Spinal cord (tissue), 10 donors: ENCODE data around the gene SHISA8. TPM values are rescaled to one million over a fixed set of nuclear protein-coding genes. Genes with fewer than 3 reads are reported as not detected.
"Not testable (repeated sequence)": the region's sequence is repeated elsewhere in the genome, so short reads cannot be mapped to it uniquely, and the experiment has no call there.

Source experiments
- DNase-seq, 6 donors: peaks; one replicate each; pipeline versions ENCODE4 v3.0.0 to v3.0.0-alpha.2; 2013 to 2015; ENCODE audit warnings: low spot score in 6 of 6, low read depth in 4 of 6
- H3K27ac ChIP-seq: one replicate; pipeline ENCODE4 v1.5.1; 2013; ENCODE audit warnings: low read depth, low read length, control low read depth
- H3K27me3 ChIP-seq: one replicate; pipeline ENCODE4 v1.6.1; 2013; ENCODE audit warnings: low read length; ENCODE audit not compliant: control insufficient read depth, insufficient read depth
- H3K36me3 ChIP-seq: one replicate; pipeline ENCODE4 v1.6.1; 2013; ENCODE audit warnings: low read length; ENCODE audit not compliant: control insufficient read depth, insufficient read depth
- H3K4me1 ChIP-seq: one replicate; pipeline ENCODE4 v1.6.1; 2013; ENCODE audit warnings: low read length; ENCODE audit not compliant: control insufficient read depth, insufficient read depth
- H3K4me3 ChIP-seq: one replicate; pipeline ENCODE4 v1.5.1; 2013; ENCODE audit warnings: low read depth, low read length, control low read depth
- H3K9me3 ChIP-seq: one replicate; pipeline ENCODE4 v1.6.1; 2013; ENCODE audit warnings: low read length; ENCODE audit not compliant: control insufficient read depth, insufficient read depth
- WGBS: methylation state at CpG from one replicate; pipeline ENCODE4 v1.1.5; 2013; ENCODE audit warnings: missing lambda C conversion rate; ENCODE audit not compliant: insufficient coverage; 5-methylcytosine and 5-hydroxymethylcytosine counted together
- long read RNA-seq, 4 donors: transcript quantifications; one replicate each; lab custom pipeline, GENCODE V29; 2026
- polyA plus RNA-seq, 2 donors: library from polyadenylated mRNA; unstranded; fragments of 120-200 nt; gene quantifications; one replicate each; pipeline ENCODE4 v1.2.1, GENCODE V29; 2013; ENCODE audit not compliant: insufficient read length in 2 of 2
- total RNA-seq, 2 donors: library from RNA; depleted of rRNA in 1 of 2; stranded (reverse); fragments of 120-200 nt in 1 of 2; fragments of >200 nt in 1 of 2; gene quantifications; one replicate each; pipeline versions ENCODE4 v1.2.3 to v1.2.4, GENCODE V29; 2013 to 2014
- donor health status: healthy.

SHISA8 gene
- total RNA-seq (under 1 TPM; 0.40 to 0.61 TPM), polyA plus RNA-seq (1 to 10 TPM; 3.0 to 5.2 TPM)
- long read RNA-seq, donor 1, result 0 reads
- long read RNA-seq, donor 2, result 0 reads
- long read RNA-seq, donor 3, result 0 reads
- long read RNA-seq, donor 4, result 0 reads

GRCh38 chr22:41915035-41915785 lies at the start of gene SHISA8:
Gene SHISA8 (minus strand): TSS chr22:41915074. CDS start chr22:41914667, 407 bp downstream.
- Histone ChIP-seq H3K4me3 (no peak within 1 kb of the TSS), H3K27me3 (peaks cover 90% of the 10 kb centered on the region), H3K36me3 (peaks cover 2% of the 10 kb centered on the region), H3K9me3 (no peaks in the 10 kb centered on the region), H3K4me1 (peaks cover 48% of the 10 kb centered on the region), H3K27ac (no peak within 1 kb of the TSS)
- peak in 2 of 6 donors; percentile 68 to 75 for DNase-seq
- WGBS, result 3% methylated on average over 53 of the region's 63 CpGs

GRCh38 chr22:41964112-41964491 lies 49.2 kb upstream of the SHISA8 start:
- H3K36me3 ChIP-seq, result no peaks in the 10 kb centered on the region
- H3K27me3 ChIP-seq, result no peaks in the 10 kb centered on the region
- no peak overlapping the region for H3K4me3 ChIP-seq
- H3K27ac ChIP-seq, result peak overlapping the region; percentile 89
- H3K4me1 ChIP-seq, result peaks cover 88% of the 10 kb centered on the region
- no peaks in the 10 kb centered on the region for H3K9me3 ChIP-seq
- WGBS, result 41% methylated on average over 4 of the region's 5 CpGs
- no peak for DNase-seq

GRCh38 chr22:41963453-41964111 lies 48.7 kb upstream of the SHISA8 start:
- Histone ChIP-seq H3K9me3 (no peaks in the 10 kb centered on the region), H3K4me3 (no peak overlapping the region), H3K27ac (peak overlapping the region; percentile 89), H3K36me3 (no peaks in the 10 kb centered on the region), H3K4me1 (peaks cover 88% of the 10 kb centered on the region), H3K27me3 (no peaks in the 10 kb centered on the region)
- 70% methylated on average over 5 of the region's 9 CpGs for WGBS
- peak in 4 of 6 donors; percentile 81 to 95 (median 88) for DNase-seq

GRCh38 chr22:41957941-41958556 lies 43.2 kb upstream of the SHISA8 start:
- 43% methylated on average over 20 of the region's 23 CpGs for WGBS
- peaks cover 15% of the 10 kb centered on the region for H3K36me3 ChIP-seq
- no peak for DNase-seq
- H3K9me3 ChIP-seq, result no peaks in the 10 kb centered on the region
- H3K4me3 ChIP-seq, result no peak overlapping the region
- H3K27ac ChIP-seq, result peak overlapping the region; percentile 40
- peaks cover 66% of the 10 kb centered on the region for H3K4me1 ChIP-seq
- no peaks in the 10 kb centered on the region for H3K27me3 ChIP-seq

GRCh38 chr22:41952713-41953112 lies 37.8 kb upstream of the SHISA8 start:
- H3K36me3 ChIP-seq, result peaks cover 8% of the 10 kb centered on the region

GRCh38 chr22:41951898-41952474 lies 37.1 kb upstream of the SHISA8 start, which contains the start of gene SMIM45:
Gene SMIM45 (plus strand): TSS chr22:41952150.
- peak; percentile 91 to 100 (median 98) for DNase-seq
- Histone ChIP-seq H3K27me3 (no peaks in the 10 kb centered on the region), H3K9me3 (no peaks in the 10 kb centered on the region), H3K27ac (peak within 1 kb of the TSS; percentile 82), H3K4me1 (peaks cover 59% of the 10 kb centered on the region), H3K36me3 (peaks cover 6% of the 10 kb centered on the region), H3K4me3 (peak within 1 kb of the TSS; percentile 40)
- 11% methylated on average over 13 of the region's 16 CpGs for WGBS

More at GRCh38 chr22:41952713-41953112, 37.8 kb upstream of the SHISA8 start:
- peaks cover 59% of the 10 kb centered on the region for H3K4me1 ChIP-seq
- peak overlapping the region; percentile 40 for H3K4me3 ChIP-seq
- DNase-seq, result no peak
- H3K27ac ChIP-seq, result peak overlapping the region; percentile 82
- WGBS, result 56% methylated on average over 2 of the region's 2 CpGs
- H3K27me3 ChIP-seq, result no peaks in the 10 kb centered on the region
- no peaks in the 10 kb centered on the region for H3K9me3 ChIP-seq

- H3K36me3 ChIP-seq, result no peaks in the 10 kb centered on the region
- H3K9me3 ChIP-seq, result no peaks in the 10 kb centered on the region
- 78% methylated on average over 7 of the region's 7 CpGs for WGBS
- no peak for DNase-seq
- no peak overlapping the region for H3K27ac ChIP-seq
- no peaks in the 10 kb centered on the region for H3K27me3 ChIP-seq
- H3K4me3 ChIP-seq, result no peak overlapping the region
- H3K4me1 ChIP-seq, result peaks cover 70% of the 10 kb centered on the region
Observed at GRCh38 chr22:41949297-41949965, 34.6 kb upstream of the SHISA8 start.

- H3K27ac ChIP-seq, H3K4me3 ChIP-seq, H3K9me3 ChIP-seq, DNase-seq, H3K36me3 ChIP-seq, H3K27me3 ChIP-seq: not testable (repeated sequence)
- H3K4me1 ChIP-seq, result peaks cover 70% of the 10 kb centered on the region
- 100% methylated on average over 1 of the region's 8 CpGs for WGBS
Observed at GRCh38 chr22:41948928-41949296, 34.0 kb upstream of the SHISA8 start.

- Histone ChIP-seq H3K27me3 (no peaks in the 10 kb centered on the region), H3K4me3 (no peak overlapping the region), H3K27ac (no peak overlapping the region), H3K36me3 (peaks cover 4% of the 10 kb centered on the region), H3K4me1 (peaks cover 66% of the 10 kb centered on the region), H3K9me3 (no peaks in the 10 kb centered on the region)
- WGBS, result no CpG with 5 or more reads among the region's 2 CpGs
- no peak for DNase-seq
Observed at GRCh38 chr22:41948142-41948541, 33.3 kb upstream of the SHISA8 start.
